Tibial nerve (tissue), 4 donors: ENCODE data around the gene EFCAB12. TPM values are rescaled to one million over a fixed set of nuclear protein-coding genes. Genes with fewer than 3 reads are reported as not detected.

ENCODE experiments used
- DNase-seq, 2 donors: peaks; one replicate each; pipeline ENCODE4 v3.0.0-alpha.2; 2019; ENCODE audit warnings: low spot score in 2 of 2
- H3K27ac ChIP-seq, 4 donors: fragments of 200-600 bp; sonication (generic) in 3 of 4; one replicate each; pipeline ENCODE4 v1.5.1; 2017 to 2019; ENCODE audit warnings: mild to moderate bottlenecking in 1 of 4
- H3K27me3 ChIP-seq, 2 donors: fragments of 200-600 bp; sonication (generic) in 1 of 2; one replicate each; pipeline versions ENCODE4 v1.5.1 to v1.6.0; 2017 to 2019
- H3K36me3 ChIP-seq, 3 donors: fragments of 200-600 bp; sonication (generic); one replicate each; pipeline ENCODE4 v1.5.1; 2018 to 2019
- H3K4me1 ChIP-seq, 4 donors: fragments of 200-600 bp; sonication (generic) in 3 of 4; one replicate each; pipeline ENCODE4 v1.5.1; 2017 to 2019
- H3K4me3 ChIP-seq, 4 donors: fragments of 200-600 bp; sonication (generic) in 3 of 4; one replicate each; pipeline ENCODE4 v1.5.1; 2017 to 2019; ENCODE audit warnings: mild to moderate bottlenecking in 1 of 4, moderate library complexity in 1 of 4
- H3K9me3 ChIP-seq, 4 donors: fragments of 200-600 bp; sonication (generic) in 3 of 4; one replicate each; pipeline ENCODE4 v1.5.1; 2017 to 2019
- CTCF ChIP-seq, 5 experiments: fragments of 200-600 bp in 3 of 5; fragments of 450-650 bp in 2 of 5; sonication (generic) in 3 of 5; IDR thresholded peaks; one replicate each; pipeline ENCODE4 v1.5.1; 2016 to 2019; ENCODE audit warnings: antibody characterized with exemption in 5 of 5, mild to moderate bottlenecking in 3 of 5, moderate library complexity in 2 of 5
- EP300 ChIP-seq, 2 donors: sonication (generic); formaldehyde crosslinking; IDR thresholded peaks; one replicate each; pipeline ENCODE4 v1.6.1; 2017; ENCODE audit warnings: antibody characterized with exemption in 2 of 2, mild to moderate bottlenecking in 1 of 2
- POLR2A ChIP-seq, 2 donors: fragments of 450-650 bp; IDR thresholded peaks; one replicate each; pipeline ENCODE4 v1.6.1; 2017; ENCODE audit warnings: antibody characterized with exemption in 2 of 2, mild to moderate bottlenecking in 2 of 2, moderate library complexity in 2 of 2
- WGBS, 2 donors: methylation state at CpG; one replicate each; pipeline ENCODE4 v1.1.5; 2018; 5-methylcytosine and 5-hydroxymethylcytosine counted together
- total RNA-seq, 4 donors: library from RNA; depleted of rRNA; stranded (reverse); fragments of >200 nt; gene quantifications; one replicate each; pipeline ENCODE4 v1.1.0, GENCODE V29; 2016

The EFCAB12 gene
- total RNA-seq, 4 donors from 2014 or later, result 0.22 to 2.2 (median 0.46) TPM

- no peaks in the 10 kb centered on the region for H3K9me3 ChIP-seq
- TF ChIP-seq POLR2A (IDR thresholded peaks at IDR 0.05) (no peak), EP300 (IDR thresholded peaks at IDR 0.05) (no peak), CTCF (IDR thresholded peaks at IDR 0.05) (no peak)
- H3K27ac ChIP-seq, result no peak overlapping the region
- peaks cover 0 to 51% (median 20%) of the 10 kb centered on the region in 4 donors for H3K4me1 ChIP-seq
- H3K36me3 ChIP-seq, result peaks cover 0 to 62% (median 0%) of the 10 kb centered on the region in 3 donors
- H3K27me3 ChIP-seq, result no peaks in the 10 kb centered on the region
- DNase-seq, result no peak
- H3K4me3 ChIP-seq, result no peak overlapping the region
- WGBS, 2 donors, result 85 to 91% methylated on average over 1 of the region's 1 CpG
Measured at GRCh38 chr3:129435367-129435766, 6.9 kb upstream of the EFCAB12 start.

- Histone ChIP-seq H3K27me3 (no peaks in the 10 kb centered on the region), H3K4me1 (peaks cover 0 to 50% (median 20%) of the 10 kb centered on the region in 4 donors), H3K36me3 (peaks cover 0 to 71% (median 0%) of the 10 kb centered on the region in 3 donors), H3K27ac (no peak overlapping the region), H3K9me3 (no peaks in the 10 kb centered on the region), H3K4me3 (no peak overlapping the region)
- no peak for TF ChIP-seq POLR2A (IDR thresholded peaks at IDR 0.05)
- TF ChIP-seq EP300 (IDR thresholded peaks at IDR 0.05), result no peak
- no peak for TF ChIP-seq CTCF (IDR thresholded peaks at IDR 0.05)
- no peak for DNase-seq
- WGBS, 2 donors, result 94 to 96% methylated on average over 1 of the region's 1 CpG
Measured at GRCh38 chr3:129434140-129434539, 5.7 kb upstream of the EFCAB12 start.

- peaks cover 0 to 71% (median 0%) of the 10 kb centered on the region in 3 donors for H3K36me3 ChIP-seq
Measured at GRCh38 chr3:129433565-129433964, 5.1 kb upstream of the EFCAB12 start.

GRCh38 chr3:129432671-129433070 lies 4.2 kb upstream of the EFCAB12 start:
- Histone ChIP-seq H3K27me3 (no peaks in the 10 kb centered on the region), H3K4me3 (no peak overlapping the region), H3K27ac (no peak overlapping the region), H3K9me3 (no peaks in the 10 kb centered on the region), H3K4me1 (peaks cover 0 to 48% (median 13%) of the 10 kb centered on the region in 4 donors), H3K36me3 (peaks cover 0 to 66% (median 0%) of the 10 kb centered on the region in 3 donors)
- DNase-seq, result no peak
- TF ChIP-seq EP300 (IDR thresholded peaks at IDR 0.05), result no peak
- TF ChIP-seq CTCF (IDR thresholded peaks at IDR 0.05), result no peak
- TF ChIP-seq POLR2A (IDR thresholded peaks at IDR 0.05), result no peak

More at GRCh38 chr3:129433565-129433964, 5.1 kb upstream of the EFCAB12 start:
- Histone ChIP-seq H3K9me3 (no peaks in the 10 kb centered on the region), H3K4me1 (peaks cover 0 to 50% (median 16%) of the 10 kb centered on the region in 4 donors), H3K27me3 (no peaks in the 10 kb centered on the region), H3K27ac (no peak overlapping the region), H3K4me3 (no peak overlapping the region)
- no peak for DNase-seq
- WGBS, 2 donors, result 91 to 94% methylated on average over 5 of the region's 5 CpGs
- TF ChIP-seq POLR2A (IDR thresholded peaks at IDR 0.05), result no peak
- no peak for TF ChIP-seq EP300 (IDR thresholded peaks at IDR 0.05)
- no peak for TF ChIP-seq CTCF (IDR thresholded peaks at IDR 0.05)

- H3K27me3 ChIP-seq, result no peaks in the 10 kb centered on the region
- 67 to 82% methylated on average over 7 of the region's 7 CpGs for WGBS, 2 donors
- no peak overlapping the region for H3K27ac ChIP-seq
- TF ChIP-seq EP300 (IDR thresholded peaks at IDR 0.05) (no peak), POLR2A (IDR thresholded peaks at IDR 0.05) (no peak), CTCF (IDR thresholded peaks at IDR 0.05) (no peak)
- DNase-seq, result no peak
- H3K4me3 ChIP-seq, result no peak overlapping the region
- peaks cover 0 to 45% (median 13%) of the 10 kb centered on the region in 4 donors for H3K4me1 ChIP-seq
- H3K9me3 ChIP-seq, result no peaks in the 10 kb centered on the region
- H3K36me3 ChIP-seq, result peaks cover 0 to 60% (median 0%) of the 10 kb centered on the region in 3 donors
Measured at GRCh38 chr3:129432036-129432435, 3.6 kb upstream of the EFCAB12 start.
